ENCODE data around the gene EFNB1. TPM values are rescaled to one million over a fixed set of nuclear protein-coding genes. Genes with fewer than 3 reads are reported as not detected.

EFNB1 gene
- total and polyA plus RNA-seq, 9 of the 15 experiments (the other 6 are each of a cell fraction or from before 2014, with no cell fraction given): 0.01 to 2.1 (median 0.99) TPM; not detected in 1

GRCh38 chrX:68868316-68868715, 39.5 kb downstream of the EFNB1 start:
- Histone ChIP-seq H4K20me1 (replicated peaks; ENCODE audit: control insufficient read depth, insufficient read depth, low read length) (no peaks in the 10 kb centered on the region), H3K9ac (ENCODE audit: insufficient read depth in 1 of 2, low read depth in 2 of 2, low read length in 2 of 2) (no peak overlapping the region), H3K4me2 (ENCODE audit: insufficient read depth, low read length) (no peak overlapping the region), H3K27me3 (ENCODE audit: control insufficient read depth in 2 of 2, insufficient read depth in 2 of 2, low read length in 2 of 2) (peaks cover 0 to 5% of the 10 kb centered on the region in 2 experiments; a peak in 2 of 5 replicates), H3K4me3 (no peak overlapping the region), H3K9me3 (replicated peaks; ENCODE audit: control insufficient read depth, insufficient read depth, low read depth, low read length) (no peaks in the 10 kb centered on the region), H3K9me1 (ENCODE audit: control insufficient read depth, insufficient read depth, low read length) (no peaks in the 10 kb centered on the region), H2AFZ (ENCODE audit: low read depth, low read length) (no peak overlapping the region), H3K4me1 (replicated peaks in 1 of 2; ENCODE audit: control insufficient read depth in 2 of 2, insufficient read depth in 2 of 2, low read length in 2 of 2) (no peaks in the 10 kb centered on the region), H3K27ac (ENCODE audit: extremely low read depth, low read depth, low read length) (no peak overlapping the region), H3K79me2 (ENCODE audit: control insufficient read depth, insufficient read depth, low read length) (no peaks in the 10 kb centered on the region), H3K36me3 (ENCODE audit: control insufficient read depth, insufficient read depth, low read length) (no peaks in the 10 kb centered on the region)
- WGBS (ENCODE audit: insufficient coverage, low coverage, missing lambda C conversion rate): 0% methylated on average over 3 of the region's 3 CpGs
- in situ Hi-C loops (cut with MboI) (no loop called here), intact Hi-C loops (cut with micrococcal nuclease) (no loop called here)
- no TSS peak for BruUV-seq (replicated peaks)
- no peak for DNase-seq (ENCODE audit: extremely low read depth in 1 of 4, low spot score in 3 of 4)
- TF ChIP-seq RBM15 (IDR thresholded peaks at IDR 0.05; ENCODE audit: insufficient read depth, low read length) (no peak), SUPT5H (IDR thresholded peaks at IDR 0.05) (no peak), MLLT1 (IDR thresholded peaks at IDR 0.05) (no peak), ESRRA (IDR thresholded peaks at IDR 0.05; ENCODE audit: borderline replicate concordance, low read depth) (no peak), CC2D1A (IDR thresholded peaks at IDR 0.05) (no peak), ZNF707 (CRISPR knock-in tag; conservative IDR thresholded peaks at IDR 0.05) (no peak), MNT (conservative IDR thresholded peaks at IDR 0.05) (no peak)
- TF ChIP-seq, protein P1, sequence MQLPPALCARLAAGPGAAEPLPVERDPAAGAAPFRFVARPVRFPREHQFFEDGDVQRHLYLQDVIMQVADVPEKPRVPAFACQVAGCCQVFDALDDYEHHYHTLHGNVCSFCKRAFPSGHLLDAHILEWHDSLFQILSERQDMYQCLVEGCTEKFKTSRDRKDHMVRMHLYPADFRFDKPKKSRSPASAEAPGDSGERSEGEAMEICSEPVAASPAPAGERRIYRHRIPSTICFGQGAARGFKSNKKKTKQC (CRISPR knock-in tag; IDR thresholded peaks at IDR 0.05): no peak
- TF ChIP-seq, protein P2, sequence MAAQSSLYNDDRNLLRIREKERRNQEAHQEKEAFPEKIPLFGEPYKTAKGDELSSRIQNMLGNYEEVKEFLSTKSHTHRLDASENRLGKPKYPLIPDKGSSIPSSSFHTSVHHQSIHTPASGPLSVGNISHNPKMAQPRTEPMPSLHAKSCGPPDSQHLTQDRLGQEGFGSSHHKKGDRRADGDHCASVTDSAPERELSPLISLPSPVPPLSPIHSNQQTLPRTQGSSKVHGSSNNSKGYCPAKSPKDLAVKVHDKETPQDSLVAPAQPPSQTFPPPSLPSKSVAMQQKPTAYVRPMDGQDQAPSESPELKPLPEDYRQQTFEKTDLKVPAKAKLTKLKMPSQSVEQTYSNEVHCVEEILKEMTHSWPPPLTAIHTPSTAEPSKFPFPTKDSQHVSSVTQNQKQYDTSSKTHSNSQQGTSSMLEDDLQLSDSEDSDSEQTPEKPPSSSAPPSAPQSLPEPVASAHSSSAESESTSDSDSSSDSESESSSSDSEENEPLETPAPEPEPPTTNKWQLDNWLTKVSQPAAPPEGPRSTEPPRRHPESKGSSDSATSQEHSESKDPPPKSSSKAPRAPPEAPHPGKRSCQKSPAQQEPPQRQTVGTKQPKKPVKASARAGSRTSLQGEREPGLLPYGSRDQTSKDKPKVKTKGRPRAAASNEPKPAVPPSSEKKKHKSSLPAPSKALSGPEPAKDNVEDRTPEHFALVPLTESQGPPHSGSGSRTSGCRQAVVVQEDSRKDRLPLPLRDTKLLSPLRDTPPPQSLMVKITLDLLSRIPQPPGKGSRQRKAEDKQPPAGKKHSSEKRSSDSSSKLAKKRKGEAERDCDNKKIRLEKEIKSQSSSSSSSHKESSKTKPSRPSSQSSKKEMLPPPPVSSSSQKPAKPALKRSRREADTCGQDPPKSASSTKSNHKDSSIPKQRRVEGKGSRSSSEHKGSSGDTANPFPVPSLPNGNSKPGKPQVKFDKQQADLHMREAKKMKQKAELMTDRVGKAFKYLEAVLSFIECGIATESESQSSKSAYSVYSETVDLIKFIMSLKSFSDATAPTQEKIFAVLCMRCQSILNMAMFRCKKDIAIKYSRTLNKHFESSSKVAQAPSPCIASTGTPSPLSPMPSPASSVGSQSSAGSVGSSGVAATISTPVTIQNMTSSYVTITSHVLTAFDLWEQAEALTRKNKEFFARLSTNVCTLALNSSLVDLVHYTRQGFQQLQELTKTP (IDR thresholded peaks at IDR 0.05; ENCODE audit: low read depth in 1 of 2, partially characterized antibody in 2 of 2): no peak
- TF ChIP-seq, protein P3, sequence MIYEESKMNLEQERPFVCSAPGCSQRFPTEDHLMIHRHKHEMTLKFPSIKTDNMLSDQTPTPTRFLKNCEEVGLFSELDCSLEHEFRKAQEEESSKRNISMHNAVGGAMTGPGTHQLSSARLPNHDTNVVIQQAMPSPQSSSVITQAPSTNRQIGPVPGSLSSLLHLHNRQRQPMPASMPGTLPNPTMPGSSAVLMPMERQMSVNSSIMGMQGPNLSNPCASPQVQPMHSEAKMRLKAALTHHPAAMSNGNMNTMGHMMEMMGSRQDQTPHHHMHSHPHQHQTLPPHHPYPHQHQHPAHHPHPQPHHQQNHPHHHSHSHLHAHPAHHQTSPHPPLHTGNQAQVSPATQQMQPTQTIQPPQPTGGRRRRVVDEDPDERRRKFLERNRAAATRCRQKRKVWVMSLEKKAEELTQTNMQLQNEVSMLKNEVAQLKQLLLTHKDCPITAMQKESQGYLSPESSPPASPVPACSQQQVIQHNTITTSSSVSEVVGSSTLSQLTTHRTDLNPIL (CRISPR knock-in tag; IDR thresholded peaks at IDR 0.05): no peak
- TF ChIP-seq, protein P4, sequence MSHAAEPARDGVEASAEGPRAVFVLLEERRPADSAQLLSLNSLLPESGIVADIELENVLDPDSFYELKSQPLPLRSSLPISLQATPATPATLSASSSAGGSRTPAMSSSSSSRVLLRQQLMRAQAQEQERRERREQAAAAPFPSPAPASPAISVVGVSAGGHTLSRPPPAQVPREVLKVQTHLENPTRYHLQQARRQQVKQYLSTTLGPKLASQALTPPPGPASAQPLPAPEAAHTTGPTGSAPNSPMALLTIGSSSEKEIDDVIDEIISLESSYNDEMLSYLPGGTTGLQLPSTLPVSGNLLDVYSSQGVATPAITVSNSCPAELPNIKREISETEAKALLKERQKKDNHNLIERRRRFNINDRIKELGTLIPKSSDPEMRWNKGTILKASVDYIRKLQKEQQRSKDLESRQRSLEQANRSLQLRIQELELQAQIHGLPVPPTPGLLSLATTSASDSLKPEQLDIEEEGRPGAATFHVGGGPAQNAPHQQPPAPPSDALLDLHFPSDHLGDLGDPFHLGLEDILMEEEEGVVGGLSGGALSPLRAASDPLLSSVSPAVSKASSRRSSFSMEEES (CRISPR knock-in tag; IDR thresholded peaks at IDR 0.05): no peak
- no peak for ATAC-seq
- ChIA-PET POLR2A (no interaction called here), CTCF (ENCODE audit: low intra/inter-chr PET ratio) (no interaction called here)
- FAIRE-seq: no peak

Data from K562 (cell line).